ENCODE results near the gene STUM.

STUM gene

GRCh38 chr1:226618380-226618779, 69.8 kb downstream of the STUM start:
- Histone ChIP-seq H3K27ac (ENCODE audit: low read depth, low read length) (no peak overlapping the region), H3K9me3 (ENCODE audit: control insufficient read depth in 5 of 5, low read length in 5 of 5) (peaks cover 0 to 8% (median 0%) of the 10 kb centered on the region in 5 donors), H3K9ac (ENCODE audit: low read length in 5 of 5) (no peak overlapping the region), H3K27me3 (ENCODE audit: control insufficient read depth in 5 of 5, insufficient read depth in 4 of 5, low read length in 5 of 5) (no peaks in the 10 kb centered on the region), H3K4me1 (ENCODE audit: control insufficient read depth in 5 of 5, insufficient read depth in 5 of 5, low read length in 5 of 5) (no peaks in the 10 kb centered on the region), H3K36me3 (ENCODE audit: control insufficient read depth in 5 of 5, insufficient read depth in 5 of 5, low read length in 5 of 5) (no peaks in the 10 kb centered on the region), H3K4me3 (ENCODE audit: low read depth in 1 of 5, low read length in 5 of 5) (no peak overlapping the region)

GRCh38 chr1:226619031-226619430, 70.5 kb downstream of the STUM start:
- H3K27me3 ChIP-seq (ENCODE audit: control insufficient read depth in 5 of 5, insufficient read depth in 4 of 5, low read length in 5 of 5), result no peaks in the 10 kb centered on the region
- H3K4me1 ChIP-seq (ENCODE audit: control insufficient read depth in 5 of 5, insufficient read depth in 5 of 5, low read length in 5 of 5), result no peaks in the 10 kb centered on the region
- H3K9ac ChIP-seq (ENCODE audit: low read length in 5 of 5), result no peak overlapping the region
- H3K36me3 ChIP-seq (ENCODE audit: control insufficient read depth in 5 of 5, insufficient read depth in 5 of 5, low read length in 5 of 5), result no peaks in the 10 kb centered on the region
- peaks cover 0 to 8% (median 0%) of the 10 kb centered on the region in 5 donors for H3K9me3 ChIP-seq (ENCODE audit: control insufficient read depth in 5 of 5, low read length in 5 of 5)
- no peak overlapping the region for H3K4me3 ChIP-seq (ENCODE audit: low read depth in 1 of 5, low read length in 5 of 5)
- H3K27ac ChIP-seq (ENCODE audit: low read depth, low read length), result no peak overlapping the region

- H3K27me3 ChIP-seq (ENCODE audit: control insufficient read depth in 5 of 5, insufficient read depth in 4 of 5, low read length in 5 of 5), result no peaks in the 10 kb centered on the region
- no peak overlapping the region for H3K27ac ChIP-seq (ENCODE audit: low read depth, low read length)
- no peak overlapping the region for H3K4me3 ChIP-seq (ENCODE audit: low read depth in 1 of 5, low read length in 5 of 5)
- H3K4me1 ChIP-seq (ENCODE audit: control insufficient read depth in 5 of 5, insufficient read depth in 5 of 5, low read length in 5 of 5), result peaks cover 0 to 9% (median 7%) of the 10 kb centered on the region in 5 donors
- no peaks in the 10 kb centered on the region for H3K36me3 ChIP-seq (ENCODE audit: control insufficient read depth in 5 of 5, insufficient read depth in 5 of 5, low read length in 5 of 5)
- peaks cover 0 to 8% (median 0%) of the 10 kb centered on the region in 5 donors for H3K9me3 ChIP-seq (ENCODE audit: control insufficient read depth in 5 of 5, low read length in 5 of 5)
- no peak overlapping the region for H3K9ac ChIP-seq (ENCODE audit: low read length in 5 of 5)
These were observed 73.4 kb downstream of the STUM start for GRCh38 chr1:226622012-226622411.

GRCh38 chr1:226624526-226624925, 76.0 kb downstream of the STUM start:
- Histone ChIP-seq H3K27me3 (ENCODE audit: control insufficient read depth in 5 of 5, insufficient read depth in 4 of 5, low read length in 5 of 5) (no peaks in the 10 kb centered on the region), H3K9me3 (ENCODE audit: control insufficient read depth in 5 of 5, low read length in 5 of 5) (peaks cover 0 to 6% (median 0%) of the 10 kb centered on the region in 5 donors), H3K9ac (ENCODE audit: low read length in 5 of 5) (no peak overlapping the region), H3K4me1 (ENCODE audit: control insufficient read depth in 5 of 5, insufficient read depth in 5 of 5, low read length in 5 of 5) (peaks cover 0 to 9% (median 7%) of the 10 kb centered on the region in 5 donors), H3K4me3 (ENCODE audit: low read depth in 1 of 5, low read length in 5 of 5) (no peak overlapping the region), H3K27ac (ENCODE audit: low read depth, low read length) (no peak overlapping the region), H3K36me3 (ENCODE audit: control insufficient read depth in 5 of 5, insufficient read depth in 5 of 5, low read length in 5 of 5) (no peaks in the 10 kb centered on the region)

GRCh38 chr1:226625326-226625725, 76.8 kb downstream of the STUM start:
- no peak overlapping the region for H3K27ac ChIP-seq (ENCODE audit: low read depth, low read length)
- no peak overlapping the region for H3K4me3 ChIP-seq (ENCODE audit: low read depth in 1 of 5, low read length in 5 of 5)
- no peak overlapping the region for H3K9ac ChIP-seq (ENCODE audit: low read length in 5 of 5)
- no peaks in the 10 kb centered on the region for H3K27me3 ChIP-seq (ENCODE audit: control insufficient read depth in 5 of 5, insufficient read depth in 4 of 5, low read length in 5 of 5)
- peaks cover 0 to 6% (median 4%) of the 10 kb centered on the region in 5 donors for H3K36me3 ChIP-seq (ENCODE audit: control insufficient read depth in 5 of 5, insufficient read depth in 5 of 5, low read length in 5 of 5)
- peaks cover 0 to 6% (median 0%) of the 10 kb centered on the region in 5 donors for H3K9me3 ChIP-seq (ENCODE audit: control insufficient read depth in 5 of 5, low read length in 5 of 5)
- H3K4me1 ChIP-seq (ENCODE audit: control insufficient read depth in 5 of 5, insufficient read depth in 5 of 5, low read length in 5 of 5), result peaks cover 0 to 9% (median 7%) of the 10 kb centered on the region in 5 donors

- Histone ChIP-seq H3K27ac (ENCODE audit: low read depth, low read length) (no peak overlapping the region), H3K4me3 (ENCODE audit: low read depth in 1 of 5, low read length in 5 of 5) (peak overlapping the region in 4 of 5 donors; percentile 10 to 47 (median 16)), H3K27me3 (ENCODE audit: control insufficient read depth in 5 of 5, insufficient read depth in 4 of 5, low read length in 5 of 5) (no peaks in the 10 kb centered on the region), H3K9ac (ENCODE audit: low read length in 5 of 5) (no peak overlapping the region), H3K4me1 (ENCODE audit: control insufficient read depth in 5 of 5, insufficient read depth in 5 of 5, low read length in 5 of 5) (peaks cover 0 to 9% (median 7%) of the 10 kb centered on the region in 5 donors), H3K36me3 (ENCODE audit: control insufficient read depth in 5 of 5, insufficient read depth in 5 of 5, low read length in 5 of 5) (peaks cover 0 to 6% (median 5%) of the 10 kb centered on the region in 5 donors), H3K9me3 (ENCODE audit: control insufficient read depth in 5 of 5, low read length in 5 of 5) (peaks cover 0 to 6% (median 0%) of the 10 kb centered on the region in 5 donors)
These were observed 77.4 kb downstream of the STUM start for GRCh38 chr1:226625832-226626576.

- no peak overlapping the region for H3K27ac ChIP-seq (ENCODE audit: low read depth, low read length)
- peak overlapping the region in 4 of 5 donors; percentile 10 to 47 (median 16) for H3K4me3 ChIP-seq (ENCODE audit: low read depth in 1 of 5, low read length in 5 of 5)
- peaks cover 0 to 6% (median 0%) of the 10 kb centered on the region in 5 donors for H3K9me3 ChIP-seq (ENCODE audit: control insufficient read depth in 5 of 5, low read length in 5 of 5)
- H3K27me3 ChIP-seq (ENCODE audit: control insufficient read depth in 5 of 5, insufficient read depth in 4 of 5, low read length in 5 of 5), result no peaks in the 10 kb centered on the region
- H3K9ac ChIP-seq (ENCODE audit: low read length in 5 of 5), result no peak overlapping the region
- peaks cover 0 to 9% (median 7%) of the 10 kb centered on the region in 5 donors for H3K4me1 ChIP-seq (ENCODE audit: control insufficient read depth in 5 of 5, insufficient read depth in 5 of 5, low read length in 5 of 5)
- H3K36me3 ChIP-seq (ENCODE audit: control insufficient read depth in 5 of 5, insufficient read depth in 5 of 5, low read length in 5 of 5), result peaks cover 0 to 9% (median 5%) of the 10 kb centered on the region in 5 donors
These were observed 78.0 kb downstream of the STUM start for GRCh38 chr1:226626577-226626956.

- H3K9me3 ChIP-seq (ENCODE audit: control insufficient read depth in 5 of 5, low read length in 5 of 5), result peaks cover 0 to 3% (median 0%) of the 10 kb centered on the region in 5 donors
- no peak overlapping the region for H3K4me3 ChIP-seq (ENCODE audit: low read depth in 1 of 5, low read length in 5 of 5)
- peaks cover 0 to 12% (median 7%) of the 10 kb centered on the region in 5 donors for H3K4me1 ChIP-seq (ENCODE audit: control insufficient read depth in 5 of 5, insufficient read depth in 5 of 5, low read length in 5 of 5)
- H3K9ac ChIP-seq (ENCODE audit: low read length in 5 of 5), result no peak overlapping the region
- H3K27me3 ChIP-seq (ENCODE audit: control insufficient read depth in 5 of 5, insufficient read depth in 4 of 5, low read length in 5 of 5), result no peaks in the 10 kb centered on the region
- no peak overlapping the region for H3K27ac ChIP-seq (ENCODE audit: low read depth, low read length)
- H3K36me3 ChIP-seq (ENCODE audit: control insufficient read depth in 5 of 5, insufficient read depth in 5 of 5, low read length in 5 of 5), result peaks cover 0 to 14% (median 7%) of the 10 kb centered on the region in 5 donors
These were observed 78.6 kb downstream of the STUM start for GRCh38 chr1:226627050-226627755.

GRCh38 chr1:226627924-226628611, 79.5 kb downstream of the STUM start:
- Histone ChIP-seq H3K36me3 (ENCODE audit: control insufficient read depth in 5 of 5, insufficient read depth in 5 of 5, low read length in 5 of 5) (peaks cover 0 to 15% (median 8%) of the 10 kb centered on the region in 5 donors), H3K27ac (ENCODE audit: low read depth, low read length) (no peak overlapping the region), H3K9ac (ENCODE audit: low read length in 5 of 5) (no peak overlapping the region), H3K4me3 (ENCODE audit: low read depth in 1 of 5, low read length in 5 of 5) (no peak overlapping the region), H3K27me3 (ENCODE audit: control insufficient read depth in 5 of 5, insufficient read depth in 4 of 5, low read length in 5 of 5) (no peaks in the 10 kb centered on the region), H3K4me1 (ENCODE audit: control insufficient read depth in 5 of 5, insufficient read depth in 5 of 5, low read length in 5 of 5) (peaks cover 0 to 20% (median 7%) of the 10 kb centered on the region in 5 donors), H3K9me3 (ENCODE audit: control insufficient read depth in 5 of 5, low read length in 5 of 5) (no peaks in the 10 kb centered on the region)
